NOMO-1 treated with dmso at 0.1 percent for 144 hours (cell line): Measurements from ENCODE around the gene TMEM138.

ENCODE experiments used
- DNase-seq: peaks from one replicate; lab custom pipeline; 2025; ENCODE audit not compliant: unreplicated experiment; lab: John Stamatoyannopoulos, UW

TMEM138 gene

GRCh38 chr11:61341706-61342105 is 20.5 kb upstream of the TMEM138 start:
- no peak for DNase-seq

GRCh38 chr11:61342207-61342803 is 19.9 kb upstream of the TMEM138 start:
- DNase-seq: no peak

DNA sequence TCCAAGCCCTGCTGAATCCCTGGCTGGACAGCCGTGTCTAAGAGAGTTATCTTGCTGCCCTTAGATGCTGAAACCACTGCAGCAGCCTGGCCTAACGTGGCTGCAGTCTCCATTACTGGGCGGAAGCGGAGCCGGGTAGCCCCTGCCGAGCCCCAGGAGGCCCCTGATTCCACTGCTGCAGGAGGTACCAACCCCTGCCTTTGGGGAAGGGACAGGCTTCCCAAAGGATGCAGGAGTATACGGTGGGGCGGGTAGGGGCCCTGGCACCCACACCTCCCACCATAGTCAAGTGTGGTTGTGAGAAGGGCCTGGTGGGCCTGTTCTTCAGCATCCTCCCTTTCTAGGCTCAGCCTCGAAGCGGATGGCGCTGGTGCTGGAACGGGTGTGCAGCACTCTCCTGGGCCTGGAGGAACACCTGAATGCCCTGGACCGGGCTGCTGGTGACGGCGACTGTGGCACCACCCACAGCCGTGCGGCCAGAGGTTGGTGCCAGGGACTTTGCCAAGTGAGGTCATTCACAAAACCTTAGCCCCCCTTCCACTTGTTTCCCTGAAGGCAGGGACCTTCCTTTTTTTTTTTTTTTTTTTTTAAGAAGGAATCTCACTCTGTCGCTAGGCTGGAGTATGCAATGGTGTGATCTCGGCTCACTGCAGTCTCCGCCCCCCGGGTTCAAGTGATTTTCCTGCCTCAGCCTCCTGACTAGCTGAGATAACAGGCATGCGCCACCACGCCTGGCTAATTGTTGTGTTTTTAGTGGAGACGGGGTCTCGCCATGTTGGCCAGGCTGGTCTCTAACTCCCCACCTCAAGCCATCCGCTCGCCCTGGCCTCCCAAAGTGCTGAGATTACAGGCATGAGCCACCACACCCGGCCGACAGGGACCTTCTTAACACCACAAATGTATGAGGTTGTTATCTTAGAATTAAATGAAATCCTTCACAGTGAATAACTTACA is 18.1 kb upstream of the TMEM138 start:
- no peak for DNase-seq

GRCh38 chr11:61345170-61345610 is 17.0 kb upstream of the TMEM138 start:
- DNase-seq: no peak

GRCh38 chr11:61345954-61346843 is 16.0 kb upstream of the TMEM138 start:
- DNase-seq: no peak

- no peak for DNase-seq
Measured at GRCh38 chr11:61347916-61348461, 14.2 kb upstream of the TMEM138 start.

- no peak for DNase-seq
Measured at GRCh38 chr11:61349189-61349751, 12.9 kb upstream of the TMEM138 start.

DNA sequence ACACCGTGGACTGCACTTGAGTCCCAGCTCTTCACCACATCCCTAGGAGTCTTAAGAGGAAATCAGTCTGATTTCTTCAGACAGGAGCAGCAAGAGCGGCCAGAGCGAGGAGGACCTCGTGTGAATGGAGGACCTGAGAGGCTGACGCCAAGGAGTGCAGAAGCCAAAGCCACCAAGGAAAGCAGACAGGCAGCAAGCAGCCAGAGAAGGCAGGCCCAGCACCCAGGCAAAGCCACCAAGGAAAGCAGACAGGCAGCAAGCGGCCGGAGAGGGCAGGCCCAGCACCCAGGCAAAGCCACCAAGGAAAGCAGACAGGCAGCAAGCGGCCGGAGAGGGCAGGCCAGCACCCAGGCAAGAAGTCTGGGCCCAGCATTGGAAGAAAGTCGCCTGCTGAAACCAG is 12.3 kb upstream of the TMEM138 start:
- no peak for DNase-seq

DNA sequence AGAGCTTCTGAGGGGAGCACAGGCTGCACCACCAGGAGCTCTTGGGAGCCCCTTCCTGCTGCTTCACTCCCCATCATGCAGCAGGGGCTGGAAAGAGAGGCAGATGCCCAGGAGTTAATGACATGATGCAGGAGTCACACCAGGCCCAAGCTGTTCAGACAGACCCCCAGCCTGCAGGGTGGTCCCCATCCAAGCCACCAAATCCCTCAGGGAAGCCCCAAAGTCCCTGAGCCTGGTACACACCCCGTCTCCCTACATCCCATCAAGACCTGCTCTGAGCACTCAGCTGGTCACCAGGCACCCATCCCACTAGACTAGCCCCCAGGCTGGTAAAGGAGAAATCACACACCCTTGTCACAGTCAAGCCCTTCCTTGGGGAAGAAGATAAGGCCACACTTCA is 11.8 kb upstream of the TMEM138 start:
- no peak for DNase-seq

- no peak for DNase-seq
Measured at GRCh38 chr11:61350803-61351202, 11.4 kb upstream of the TMEM138 start.

- DNase-seq: no peak
Measured at GRCh38 chr11:61352038-61352437, 10.1 kb upstream of the TMEM138 start.

- DNase-seq: no peak
Measured at GRCh38 chr11:61353131-61354067, 8.8 kb upstream of the TMEM138 start.

DNA sequence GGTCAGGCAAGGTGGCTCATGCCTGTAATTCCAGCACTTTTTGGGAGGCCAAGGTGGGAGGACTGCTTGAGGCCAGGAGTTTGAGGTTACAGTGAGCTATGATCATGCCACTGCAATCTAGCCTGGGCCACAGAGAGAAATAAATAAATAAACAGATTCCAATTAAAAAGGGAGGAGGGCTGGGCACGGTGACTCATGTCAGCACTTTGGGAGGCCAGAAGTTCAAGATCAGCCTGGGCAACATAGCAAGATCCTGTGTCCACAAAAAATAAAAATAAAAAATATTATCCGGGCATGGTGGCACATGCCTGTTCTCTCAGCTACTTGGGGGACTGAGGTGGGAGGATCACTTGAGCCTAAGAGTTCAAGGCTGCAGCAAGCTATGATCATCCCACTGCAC is 8.0 kb upstream of the TMEM138 start:
- no peak for DNase-seq

DNA sequence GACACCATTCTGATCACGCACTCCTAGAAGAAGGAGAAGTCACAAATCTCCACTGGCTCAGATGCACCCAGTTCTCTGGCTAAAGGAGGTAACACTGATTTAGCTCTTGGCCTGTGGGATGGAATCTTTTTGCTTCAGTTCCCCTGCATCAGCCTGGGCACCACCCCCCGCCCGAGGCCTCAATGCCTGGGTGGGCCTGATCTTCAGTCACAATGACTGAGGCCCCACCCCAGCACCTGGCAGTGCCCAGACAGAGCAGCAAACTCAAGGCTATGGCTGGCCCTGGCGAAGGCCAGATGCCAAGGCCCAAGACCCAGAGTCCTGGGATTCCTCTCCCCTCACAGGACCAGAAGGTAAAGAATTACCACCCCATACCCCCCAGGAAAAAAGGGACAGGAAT is 5.5 kb upstream of the TMEM138 start:
- no peak for DNase-seq

DNA sequence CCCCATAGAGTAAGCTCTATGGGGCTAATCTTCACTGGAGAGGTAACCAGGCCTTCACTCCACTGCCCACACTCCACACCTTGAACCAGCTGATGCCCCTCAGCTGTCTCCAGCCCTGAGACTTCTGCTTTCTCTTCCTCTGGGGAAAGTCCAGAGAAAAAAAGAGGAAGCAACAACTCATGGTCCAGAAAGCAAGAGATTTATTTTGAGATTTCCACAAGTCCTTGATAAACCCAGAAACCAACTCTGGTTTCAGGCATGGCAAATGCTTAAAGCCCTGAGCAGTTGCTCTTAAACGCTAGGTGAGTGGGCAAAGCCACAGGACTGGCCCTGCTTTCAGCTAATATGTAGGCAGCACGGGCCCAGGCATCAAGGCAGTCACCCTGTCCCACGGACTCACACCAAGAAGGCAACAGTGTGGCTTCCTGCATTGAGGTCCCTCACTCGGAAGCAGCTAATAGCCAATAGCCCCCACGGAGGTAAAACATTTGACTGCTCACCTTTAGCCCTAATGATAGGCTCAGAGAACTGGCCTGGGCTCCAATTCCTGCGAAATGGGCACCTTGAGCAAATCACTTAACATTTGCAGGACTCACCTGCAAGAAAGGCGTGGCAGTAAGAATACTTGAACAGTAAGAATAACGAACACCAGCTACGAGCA is 4.8 kb upstream of the TMEM138 start:
- peak; percentile 84 for DNase-seq

DNA sequence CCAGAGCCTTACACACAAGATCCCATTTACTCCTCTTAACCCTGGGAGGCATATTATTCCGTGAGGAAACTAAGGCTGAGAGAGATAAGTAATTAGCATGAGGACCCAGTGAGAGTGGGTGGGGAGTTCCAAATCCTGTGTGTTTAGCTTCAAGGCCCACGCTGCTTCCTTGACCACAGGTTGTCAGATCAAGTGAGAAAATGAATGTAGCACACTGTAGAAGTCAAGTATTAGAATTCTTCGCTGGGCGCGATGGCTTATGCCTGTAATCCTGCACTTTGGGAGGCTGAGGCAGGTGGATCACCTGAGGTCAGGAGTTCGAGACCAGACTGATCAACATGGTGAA is 4.3 kb upstream of the TMEM138 start:
- DNase-seq: no peak

GRCh38 chr11:61358566-61358965 is 3.6 kb upstream of the TMEM138 start:
- no peak for DNase-seq

- no peak for DNase-seq
Measured at GRCh38 chr11:61359516-61359915, 2.7 kb upstream of the TMEM138 start.

DNA sequence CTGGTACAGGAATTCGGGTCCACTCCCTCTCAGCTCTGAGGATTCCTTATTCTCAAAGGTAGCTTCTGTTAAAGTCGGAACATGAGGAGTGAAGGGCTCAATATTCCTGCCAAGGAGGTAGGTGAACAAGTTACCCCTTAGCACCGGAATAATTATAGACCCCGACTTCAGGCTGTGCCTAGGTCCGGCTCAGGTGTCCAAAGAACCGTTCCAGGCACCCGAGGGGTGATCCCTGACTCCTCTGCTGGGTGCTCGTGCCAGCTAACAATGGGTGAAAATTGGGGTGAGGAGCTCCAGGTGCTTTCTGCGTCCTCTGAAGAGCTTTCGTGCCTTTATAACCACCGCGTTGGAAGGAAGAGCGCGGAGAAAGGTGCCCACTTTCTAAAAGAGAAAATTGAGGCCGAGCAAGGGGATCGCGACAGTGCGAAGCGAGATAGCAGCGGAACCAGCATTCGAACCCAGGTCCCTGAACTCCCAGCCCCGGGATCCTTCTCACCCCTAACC is 885 bp upstream of the TMEM138 start:
- DNase-seq: no peak
